NCI-H1105 (cell line): ENCODE results near the gene LRP1B.

ENCODE experiments used
- DNase-seq: peaks from one replicate; lab custom pipeline; 2025; lab: John Stamatoyannopoulos, UW

Gene LRP1B

GRCh38 chr2:140836826-140837225, 1294.0 kb downstream of the LRP1B start:
- DNase-seq: no peak

- DNase-seq: no peak
These were observed 1295.7 kb downstream of the LRP1B start for GRCh38 chr2:140835079-140835478.

- no peak for DNase-seq
These were observed 1316.7 kb downstream of the LRP1B start for GRCh38 chr2:140814141-140814540.

GRCh38 chr2:140808820-140809219, 1322.0 kb downstream of the LRP1B start:
- DNase-seq: no peak

- no peak for DNase-seq
These were observed 1322.6 kb downstream of the LRP1B start for GRCh38 chr2:140808211-140808610.

- DNase-seq: no peak
These were observed 1326.0 kb downstream of the LRP1B start for GRCh38 chr2:140804700-140805260.

GRCh38 chr2:140801311-140801710, 1329.5 kb downstream of the LRP1B start:
- no peak for DNase-seq

- DNase-seq: no peak
These were observed 1333.1 kb downstream of the LRP1B start for GRCh38 chr2:140797718-140798117.

GRCh38 chr2:140791802-140792201, 1339.0 kb downstream of the LRP1B start:
- DNase-seq: no peak

GRCh38 chr2:140786585-140786984, 1344.2 kb downstream of the LRP1B start:
- DNase-seq: no peak

GRCh38 chr2:140775411-140775810, 1355.4 kb downstream of the LRP1B start:
- DNase-seq: no peak

GRCh38 chr2:140770645-140771044, 1360.2 kb downstream of the LRP1B start:
- DNase-seq: no peak

- no peak for DNase-seq
These were observed 1369.0 kb downstream of the LRP1B start for GRCh38 chr2:140761807-140762206.

GRCh38 chr2:140759426-140760156, 1371.2 kb downstream of the LRP1B start:
- DNase-seq: no peak

GRCh38 chr2:140747665-140748064, 1383.2 kb downstream of the LRP1B start:
- no peak for DNase-seq

- DNase-seq: no peak
These were observed 1383.7 kb downstream of the LRP1B start for GRCh38 chr2:140747090-140747489.

- DNase-seq: no peak
These were observed 1386.4 kb downstream of the LRP1B start for GRCh38 chr2:140744379-140744778.

GRCh38 chr2:140737006-140737405, 1393.8 kb downstream of the LRP1B start:
- DNase-seq: no peak

GRCh38 chr2:140734992-140735391, 1395.8 kb downstream of the LRP1B start:
- no peak for DNase-seq

- peak; percentile 71 for DNase-seq
These were observed 1411.8 kb downstream of the LRP1B start for GRCh38 chr2:140718999-140719398.

GRCh38 chr2:140717481-140717880, 1413.3 kb downstream of the LRP1B start:
- DNase-seq: no peak

- no peak for DNase-seq
These were observed 1416.2 kb downstream of the LRP1B start for GRCh38 chr2:140714586-140714985.

- no peak for DNase-seq
These were observed 1418.9 kb downstream of the LRP1B start for GRCh38 chr2:140711867-140712266.

- DNase-seq: no peak
These were observed 1429.1 kb downstream of the LRP1B start for GRCh38 chr2:140701726-140702125.
